Mammary epithelial cell (primary cell): ENCODE data around the gene ISM1.

Source experiments
- EZH2 ChIP-seq: IDR thresholded peaks from 2 replicates; pipeline ENCODE4 v1.6.1; 2012; ENCODE audit warnings: low read length, inconsistent platforms, borderline replicate concordance
- TF ChIP-seq, protein P1 (sequence below), 2 donors: IDR thresholded peaks in 1 of 2; conservative IDR thresholded peaks in 1 of 2; 2 replicates each; pipeline ENCODE4 v1.5.1; 2011 to 2012; ENCODE audit warnings: inconsistent platforms in 2 of 2, low read length in 2 of 2, mild to moderate bottlenecking in 2 of 2, control low read depth in 1 of 2, low read depth in 1 of 2; ENCODE audit not compliant: insufficient read depth in 1 of 2; ENCODE audit errors: extremely low read depth in 1 of 2

DNA sequence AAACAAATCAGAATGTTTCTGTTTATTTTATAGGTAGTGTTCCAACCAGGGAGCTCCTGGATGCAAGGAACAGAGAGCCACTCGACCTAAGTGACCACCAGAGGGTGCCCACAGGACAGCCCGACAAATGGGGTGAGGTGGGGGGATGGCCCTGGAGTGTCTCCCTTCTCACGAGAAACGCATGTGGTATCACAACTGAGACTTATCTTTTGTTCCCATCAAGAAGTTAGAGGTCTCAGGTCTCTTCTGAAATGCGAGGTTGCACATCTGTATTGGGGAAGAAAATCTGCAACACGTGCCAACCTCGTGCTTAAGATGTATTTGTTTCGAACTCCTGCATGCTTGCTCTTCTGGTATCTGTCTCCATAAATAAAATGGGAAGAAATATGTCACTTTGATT, 104.0 kb downstream of the ISM1 start:
- TF ChIP-seq, protein P1, sequence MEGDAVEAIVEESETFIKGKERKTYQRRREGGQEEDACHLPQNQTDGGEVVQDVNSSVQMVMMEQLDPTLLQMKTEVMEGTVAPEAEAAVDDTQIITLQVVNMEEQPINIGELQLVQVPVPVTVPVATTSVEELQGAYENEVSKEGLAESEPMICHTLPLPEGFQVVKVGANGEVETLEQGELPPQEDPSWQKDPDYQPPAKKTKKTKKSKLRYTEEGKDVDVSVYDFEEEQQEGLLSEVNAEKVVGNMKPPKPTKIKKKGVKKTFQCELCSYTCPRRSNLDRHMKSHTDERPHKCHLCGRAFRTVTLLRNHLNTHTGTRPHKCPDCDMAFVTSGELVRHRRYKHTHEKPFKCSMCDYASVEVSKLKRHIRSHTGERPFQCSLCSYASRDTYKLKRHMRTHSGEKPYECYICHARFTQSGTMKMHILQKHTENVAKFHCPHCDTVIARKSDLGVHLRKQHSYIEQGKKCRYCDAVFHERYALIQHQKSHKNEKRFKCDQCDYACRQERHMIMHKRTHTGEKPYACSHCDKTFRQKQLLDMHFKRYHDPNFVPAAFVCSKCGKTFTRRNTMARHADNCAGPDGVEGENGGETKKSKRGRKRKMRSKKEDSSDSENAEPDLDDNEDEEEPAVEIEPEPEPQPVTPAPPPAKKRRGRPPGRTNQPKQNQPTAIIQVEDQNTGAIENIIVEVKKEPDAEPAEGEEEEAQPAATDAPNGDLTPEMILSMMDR (conservative IDR thresholded peaks at IDR 0.05 in 1 of 2, IDR thresholded peaks at IDR 0.05 in 1 of 2; ENCODE audit: extremely low read depth in 1 of 2, insufficient read depth in 1 of 2, low read depth in 1 of 2, low read length in 2 of 2) = peak; percentile 37 to 72
- no peak for TF ChIP-seq EZH2
